SK-N-SH (cell line): ENCODE results near the gene ANAPC2. TPM values are rescaled to one million over a fixed set of nuclear protein-coding genes. Genes with fewer than 3 reads are reported as not detected.

Source experiments
- CTCF ChIA-PET: fragments of 300-600, 350-600 bp; formaldehyde crosslinking; extraction: SDS; loops from one replicate; lab custom pipeline; 2021; lab: Yijun Ruan, JAX
- POLR2A ChIA-PET: fragments of 350-600 bp; sonication (Branson Sonifier 250); formaldehyde crosslinking; extraction: SDS; loops from one replicate; lab custom pipeline; 2020; ENCODE audit warnings: antibody characterized with exemption, inconsistent platforms; lab: Yijun Ruan, JAX
- DNase-seq: peaks from one replicate; pipeline ENCODE4 v3.0.0; 2012
- H2AFZ ChIP-seq: fragments of 200-600 bp; sonication (generic); 2 replicates; pipeline ENCODE4 v1.8.1; 2016; ENCODE audit warnings: antibody characterized with exemption, mild to moderate bottlenecking, low read depth
- H3F3A ChIP-seq: fragments of 200-600 bp; sonication (generic); replicated peaks from 2 replicates; pipeline ENCODE3; 2016; ENCODE audit warnings: antibody characterized with exemption, mild to moderate bottlenecking; ENCODE audit not compliant: insufficient read depth
- H3K27ac ChIP-seq, 2 experiments: fragments of 200-500 bp in 1 of 2; fragments of 200-600 bp in 1 of 2; sonication (Bioruptor generic) in 1 of 2; sonication (generic), shearing (Covaris generic) in 1 of 2; 2 replicates each; pipeline versions ENCODE4 v1.5.1 to v1.6.1; 2014 to 2016; ENCODE audit warnings: low read depth in 2 of 2, inconsistent platforms in 1 of 2, low read length in 1 of 2, mild to moderate bottlenecking in 1 of 2, mixed read lengths in 1 of 2
- H3K27me3 ChIP-seq: fragments of 200-600 bp; sonication (generic), shearing (Covaris generic); 2 replicates; pipeline ENCODE4 v1.6.1; 2016; ENCODE audit warnings: mixed run types; ENCODE audit not compliant: insufficient read depth
- H3K36me3 ChIP-seq, 2 experiments: fragments of 200-500 bp in 1 of 2; fragments of 200-600 bp in 1 of 2; sonication (Bioruptor generic) in 1 of 2; sonication (generic) in 1 of 2; replicated peaks in 1 of 2; 2 replicates each; pipeline versions ENCODE3 to v1.5.1; 2014 to 2016; ENCODE audit warnings: low read length in 1 of 2, mild to moderate bottlenecking in 1 of 2; ENCODE audit not compliant: insufficient read depth in 2 of 2, control insufficient read depth in 1 of 2
- H3K4me1 ChIP-seq, 2 experiments: fragments of 200-500 bp in 1 of 2; fragments of 200-600 bp in 1 of 2; sonication (Bioruptor generic) in 1 of 2; sonication (generic), shearing (Covaris generic) in 1 of 2; 2 replicates each; pipeline versions ENCODE4 v1.5.1 to v1.6.1; 2014 to 2016; ENCODE audit warnings: low read depth in 1 of 2, low read length in 1 of 2, mixed run types in 1 of 2; ENCODE audit not compliant: insufficient read depth in 2 of 2, control insufficient read depth in 1 of 2
- H3K4me2 ChIP-seq: fragments of 200-600 bp; sonication (generic), shearing (Covaris generic); 2 replicates; pipeline ENCODE4 v1.6.1; 2017; ENCODE audit warnings: mixed run types
- H3K4me3 ChIP-seq, 2 experiments: fragments of 200-500 bp in 1 of 2; fragments of 200-600 bp in 1 of 2; sonication (Bioruptor generic) in 1 of 2; sonication (generic), shearing (Covaris generic) in 1 of 2; 2 replicates each; pipeline versions ENCODE4 v1.5.1 to v1.8.1; 2014 to 2016; ENCODE audit warnings: low read depth in 2 of 2, inconsistent platforms in 1 of 2, low read length in 1 of 2, mild to moderate bottlenecking in 1 of 2, mixed read lengths in 1 of 2, moderate library complexity in 1 of 2
- H3K79me2 ChIP-seq: fragments of 200-600 bp; sonication (generic); 2 replicates; pipeline ENCODE4 v1.8.1; 2017; ENCODE audit warnings: mild to moderate bottlenecking; ENCODE audit not compliant: insufficient read depth
- H3K9ac ChIP-seq: fragments of 200-600 bp; sonication (generic); 2 replicates; pipeline ENCODE4 v1.6.1; 2017; ENCODE audit warnings: mixed run types
- H3K9me2 ChIP-seq: fragments of 200-600 bp; sonication (generic); 2 replicates; pipeline ENCODE4 v1.6.1; 2017; ENCODE audit warnings: mixed run types
- H3K9me3 ChIP-seq: fragments of 200-600 bp; sonication (generic); 2 replicates; pipeline ENCODE4 v1.6.1; 2017; ENCODE audit warnings: mixed run types, mild to moderate bottlenecking, moderate library complexity
- H4K20me1 ChIP-seq: fragments of 200-600 bp; sonication (generic); 2 replicates; pipeline ENCODE4 v1.6.1; 2017; ENCODE audit warnings: mild to moderate bottlenecking, mixed run types; ENCODE audit not compliant: insufficient read depth
- CHD2 ChIP-seq: fragments of 150-350 bp; IDR thresholded peaks from 2 replicates; pipeline ENCODE4 v1.6.1; 2018; ENCODE audit warnings: low read length; ENCODE audit not compliant: partially characterized antibody
- CTCF ChIP-seq: fragments of 200-600 bp; sonication (generic); IDR thresholded peaks from 2 replicates; pipeline ENCODE4 v1.6.1; 2017; ENCODE audit warnings: antibody characterized with exemption, mild to moderate bottlenecking, moderate library complexity
- FOSL2 ChIP-seq: IDR thresholded peaks from 2 replicates; pipeline ENCODE4 v1.4.0; 2012; ENCODE audit warnings: low read depth, mild to moderate bottlenecking, moderate library complexity, borderline replicate concordance
- FOXJ3 ChIP-seq: sonication (generic); formaldehyde crosslinking; IDR thresholded peaks from 2 replicates; pipeline ENCODE4 v1.5.1; 2020; ENCODE audit warnings: mild to moderate bottlenecking, missing genetic modification reagents
- GABPA ChIP-seq: IDR thresholded peaks from 2 replicates; pipeline ENCODE4 v1.4.0; 2012; ENCODE audit warnings: low read depth, mild to moderate bottlenecking
- IRF3 ChIP-seq: fragments of 150-350 bp; IDR thresholded peaks from 2 replicates; pipeline ENCODE4 v1.6.1; 2016; ENCODE audit warnings: mild to moderate bottlenecking, low read depth, low read length
- JUND ChIP-seq: IDR thresholded peaks from 2 replicates; pipeline ENCODE4 v1.4.0; 2012
- MAX ChIP-seq: IDR thresholded peaks from 2 replicates; pipeline ENCODE4 v1.4.0; 2012; ENCODE audit warnings: low read depth
- MEF2A ChIP-seq: IDR thresholded peaks from 2 replicates; pipeline ENCODE4 v1.4.0; 2012; ENCODE audit warnings: low read depth, borderline replicate concordance
- MXI1 ChIP-seq: IDR thresholded peaks from 2 replicates; pipeline ENCODE4 v1.6.1; 2012; ENCODE audit warnings: mild to moderate bottlenecking, low read depth, low read length, improper control_type of control experiment
- NFIC ChIP-seq: IDR thresholded peaks from 2 replicates; pipeline ENCODE4 v1.4.0; 2012; ENCODE audit warnings: borderline replicate concordance
- NRF1 ChIP-seq: IDR thresholded peaks from 2 replicates; pipeline ENCODE4 v1.6.1; 2012; ENCODE audit warnings: low read depth, mild to moderate bottlenecking, low read length
- PBX3 ChIP-seq: IDR thresholded peaks from 2 replicates; pipeline ENCODE4; 2012
- RAD21 ChIP-seq: IDR thresholded peaks from 2 replicates; pipeline ENCODE4 v1.6.1; 2012; ENCODE audit warnings: mild to moderate bottlenecking, low read length
- RCOR1 ChIP-seq: fragments of 150-350 bp; IDR thresholded peaks from 2 replicates; pipeline ENCODE4 v1.6.1; 2017; ENCODE audit warnings: antibody characterized with exemption, low read length
- REST ChIP-seq: IDR thresholded peaks from 2 replicates; pipeline ENCODE4 v1.6.1; 2012; ENCODE audit warnings: mild to moderate bottlenecking, low read depth, low read length, moderate library complexity
- RXRA ChIP-seq: IDR thresholded peaks from 2 replicates; pipeline ENCODE4 v1.4.0; 2012; ENCODE audit warnings: low read depth, mild to moderate bottlenecking, borderline replicate concordance
- SMC3 ChIP-seq: IDR thresholded peaks from 2 replicates; pipeline ENCODE4 v1.6.1; 2012; ENCODE audit warnings: low read depth, low read length, improper control_type of control experiment
- USF1 ChIP-seq: IDR thresholded peaks from 2 replicates; pipeline ENCODE4 v1.4.0; 2012; ENCODE audit warnings: low read depth, borderline replicate concordance
- YY1 ChIP-seq: IDR thresholded peaks from 2 replicates; pipeline ENCODE4 v1.4.0; 2012; ENCODE audit warnings: low read depth, mild to moderate bottlenecking
- ZBTB33 ChIP-seq: IDR thresholded peaks from 2 replicates; pipeline ENCODE4 v1.4.0; 2012; ENCODE audit warnings: low read depth, borderline replicate concordance
- WGBS: methylation state at CpG from one replicate; pipeline ENCODE4 v1.1.6; 2017; ENCODE audit warnings: low lambda C conversion rate; 5-methylcytosine and 5-hydroxymethylcytosine counted together
- polyA plus RNA-seq, 3 experiments: library from polyadenylated mRNA; depleted of rRNA; stranded (reverse); fragments of >200 nt; gene quantifications; 2 replicates each; pipeline ENCODE4 v1.2.3, GENCODE V29; 2012

ANAPC2 gene
- polyA plus RNA-seq, 1 of the 3 experiments (the other 2 are of a cell fraction), result 35.1 TPM

- no peak within 1 kb of the TSS; a peak in 1 of 4 replicates for H3K4me3 ChIP-seq
- no peaks in the 10 kb centered on the region for H3K9me2 ChIP-seq
- H3K79me2 ChIP-seq, result no peaks in the 10 kb centered on the region
- 44% methylated on average over 11 of the region's 25 CpGs for WGBS
- H3K4me2 ChIP-seq, result peak within 1 kb of the TSS; percentile 1; the same call in 1 of the 2 replicates
- POLR2A ChIA-PET, result interaction anchor here (1.0 to 1.5 kb wide), 7 partner anchors 13 to 120 kb away, joined by 3 to 8 read pairs (median 5); no protein-coding TSS in a partner anchor
- H3K9ac ChIP-seq, result no peak within 1 kb of the TSS
- H3K27ac ChIP-seq, result no peak within 1 kb of the TSS; a peak in 1 of 4 replicates
- H2AFZ ChIP-seq, result no peak within 1 kb of the TSS
- H3K4me1 ChIP-seq, result peaks cover 0 to 54% of the 10 kb centered on the region in 2 experiments; a peak in 1 of 4 replicates
- H4K20me1 ChIP-seq, result no peaks in the 10 kb centered on the region
- peaks cover 16% of the 10 kb centered on the region for H3F3A ChIP-seq
- no peak for TF ChIP-seq MXI1
- TF ChIP-seq GABPA, result no peak
- no peak for TF ChIP-seq NFIC
- no peak for TF ChIP-seq NRF1
- TF ChIP-seq CHD2, result peak; percentile 41
- TF ChIP-seq YY1, result no peak
- no peak for TF ChIP-seq FOSL2
- no peak for TF ChIP-seq PBX3
- TF ChIP-seq MEF2A, result no peak
- peak; percentile 82 for TF ChIP-seq CTCF
- 0 out of 2 replicates have a peak, but pooled peaks have one; percentile 17 for TF ChIP-seq MAX
- no peak for TF ChIP-seq JUND
- no peak for TF ChIP-seq RXRA
- no peak for TF ChIP-seq ZBTB33
- peak; percentile 81 for TF ChIP-seq SMC3
- no peak for TF ChIP-seq IRF3
- TF ChIP-seq REST, result no peak
- no peak for TF ChIP-seq USF1
- peak; percentile 87 for TF ChIP-seq RAD21
- TF ChIP-seq RCOR1, result 0 out of 2 replicates have a peak, but pooled peaks have one; percentile 28
- TF ChIP-seq FOXJ3 (CRISPR knock-in tag), result no peak
- CTCF ChIA-PET, result interaction anchor here (0.6 to 7.7 kb wide), 47 partner anchors 8 to 315 kb away, joined by 3 to 95 read pairs (median 5); partner anchors contain the start of genes ANAPC2, DPP7, LRRC26 and MAN1B1
- DNase-seq, result peak; percentile 91
- no peaks in the 10 kb centered on the region for H3K9me3 ChIP-seq
- H3K27me3 ChIP-seq, result no peaks in the 10 kb centered on the region
- H3K36me3 ChIP-seq, result no peaks in the 10 kb centered on the region
Measured at GRCh38 chr9:137227054-137227852, 38.9 kb upstream of the ANAPC2 start, which contains the start of gene RNF224. Gene RNF224, plus strand, starts transcription at chr9:137227502. Its CDS starts 834 bp downstream, at chr9:137228336.
